GM18526 (cell line): ENCODE data around the gene SLFN12L.

ENCODE experiments used
- POLR2A ChIP-seq: IDR thresholded peaks from 3 replicates; pipeline ENCODE4 v1.6.1; 2011; ENCODE audit not compliant: insufficient read length; ENCODE audit errors: extremely low read depth

SLFN12L gene

DNA sequence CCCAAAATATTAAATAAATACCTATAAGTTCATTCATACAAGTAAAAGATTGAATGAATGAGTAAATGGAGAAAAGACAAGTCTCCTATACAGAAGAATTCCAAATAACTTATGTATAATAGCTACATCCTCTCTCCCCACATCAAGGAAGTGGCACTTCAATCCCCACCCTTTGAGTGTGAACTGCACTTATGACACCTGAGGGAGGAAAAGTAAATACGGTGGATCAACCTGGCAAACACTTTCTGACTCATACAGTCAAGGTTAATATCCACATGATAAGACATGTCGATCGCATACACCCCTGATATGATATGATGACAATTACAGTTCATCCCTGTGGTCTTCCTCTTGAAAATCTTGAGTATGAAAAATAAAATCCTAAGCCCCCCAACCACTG is 18.0 kb downstream of the SLFN12L start:
- TF ChIP-seq POLR2A, result no peak

GRCh38 chr17:35515027-35515426 is 22.5 kb downstream of the SLFN12L start:
- no peak for TF ChIP-seq POLR2A

GRCh38 chr17:35514564-35514963 is 22.9 kb downstream of the SLFN12L start:
- no peak for TF ChIP-seq POLR2A

DNA sequence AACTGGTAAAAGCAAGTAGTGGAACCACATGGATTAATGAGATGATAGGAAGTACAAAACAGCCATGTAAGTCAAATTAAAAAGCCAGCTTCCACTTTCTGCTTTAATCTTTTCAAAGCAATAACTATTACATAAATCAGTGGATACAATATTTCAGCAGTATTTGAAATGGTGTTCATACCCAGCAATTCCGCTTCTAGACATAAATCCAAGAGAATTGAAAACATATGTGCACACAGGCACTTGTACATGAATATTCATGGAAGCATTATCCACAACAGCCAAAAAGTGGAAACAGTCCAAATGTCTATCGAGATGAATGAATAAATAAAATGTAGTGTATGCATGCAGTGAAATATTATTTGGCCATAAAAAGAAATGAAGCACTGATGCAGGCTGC is 27.4 kb downstream of the SLFN12L start:
- TF ChIP-seq POLR2A, result no peak

GRCh38 chr17:35499548-35499947 is 37.9 kb downstream of the SLFN12L start:
- no peak for TF ChIP-seq POLR2A

DNA sequence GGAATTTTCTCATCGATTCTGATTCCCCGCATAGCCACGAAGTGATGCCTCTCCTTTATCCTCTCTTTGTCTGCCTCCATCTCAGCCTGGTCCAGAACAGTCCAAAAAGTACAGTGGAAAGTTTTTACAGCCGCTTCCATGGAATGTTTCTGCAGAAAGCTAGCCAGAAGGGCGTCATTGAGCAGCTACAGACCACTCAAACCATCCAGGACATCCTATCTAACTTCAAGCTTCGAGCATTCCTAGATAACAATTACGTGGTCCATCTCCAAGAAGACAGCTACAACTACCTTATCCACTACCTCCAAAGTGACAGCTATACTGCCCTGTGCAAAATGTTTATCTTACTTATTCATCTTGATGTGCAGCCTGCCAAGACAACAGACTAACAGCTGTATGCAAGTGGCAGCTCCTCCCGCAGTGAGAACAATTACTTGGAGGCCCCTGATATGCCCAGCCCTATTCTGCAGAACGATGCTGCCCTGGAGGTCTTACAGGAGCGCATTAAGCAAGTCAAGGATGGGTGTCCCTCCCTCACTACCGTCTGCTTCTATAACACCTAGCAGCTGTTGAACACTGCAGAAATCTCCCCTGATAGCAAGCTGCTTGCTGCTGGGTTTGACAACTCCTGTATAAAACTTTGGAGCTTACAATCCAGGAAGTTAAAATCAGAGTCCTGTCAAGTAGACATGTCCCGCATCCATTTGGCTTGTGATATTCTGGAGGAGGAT is 38.9 kb downstream of the SLFN12L start:
- TF ChIP-seq POLR2A, result no peak

GRCh38 chr17:35496451-35497290 is 40.8 kb downstream of the SLFN12L start:
- no peak for TF ChIP-seq POLR2A

DNA sequence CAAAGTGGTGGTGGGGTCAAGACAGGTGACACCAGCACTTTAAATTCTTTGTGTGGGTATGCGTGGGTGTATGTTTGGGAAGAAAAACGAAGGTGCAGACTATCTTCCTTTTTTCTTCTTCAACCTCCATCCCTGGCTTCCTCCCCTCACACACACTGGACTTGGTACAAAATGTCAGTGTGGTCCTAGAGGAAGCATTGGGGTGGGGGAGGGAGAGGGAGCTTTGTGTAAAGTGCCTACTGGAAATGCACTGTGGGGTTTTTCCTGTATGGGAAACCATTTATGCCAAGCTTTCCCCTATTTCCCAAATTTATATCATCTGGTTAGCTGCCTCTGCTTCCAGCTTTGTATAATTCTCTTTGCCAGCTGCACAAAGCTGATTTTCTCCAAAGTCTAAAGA is 44.4 kb downstream of the SLFN12L start:
- TF ChIP-seq POLR2A, result no peak

GRCh38 chr17:35491417-35491816 is 46.1 kb downstream of the SLFN12L start:
- TF ChIP-seq POLR2A, result no peak

- TF ChIP-seq POLR2A, result no peak
These were observed 47.5 kb downstream of the SLFN12L start for GRCh38 chr17:35489944-35490343.

DNA sequence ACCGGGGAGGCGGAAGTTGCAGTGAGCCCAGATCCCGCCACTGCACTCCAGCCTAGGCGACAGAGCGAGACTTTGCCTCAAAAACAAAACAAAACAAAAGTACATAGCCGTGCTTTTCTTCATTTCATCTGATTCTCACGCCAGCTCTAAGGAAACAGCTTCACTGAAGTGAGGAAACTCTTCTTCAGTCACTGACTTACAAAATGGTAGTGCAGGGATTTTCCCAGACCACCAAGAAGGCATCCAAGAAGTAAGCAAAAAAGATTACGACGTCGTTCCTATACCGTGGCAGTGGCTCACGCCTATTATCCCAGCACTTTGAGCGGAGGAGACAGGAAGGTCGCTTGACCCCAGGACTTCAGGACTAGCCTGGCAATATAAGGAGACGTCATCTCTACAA is 48.5 kb downstream of the SLFN12L start:
- TF ChIP-seq POLR2A, result no peak

DNA sequence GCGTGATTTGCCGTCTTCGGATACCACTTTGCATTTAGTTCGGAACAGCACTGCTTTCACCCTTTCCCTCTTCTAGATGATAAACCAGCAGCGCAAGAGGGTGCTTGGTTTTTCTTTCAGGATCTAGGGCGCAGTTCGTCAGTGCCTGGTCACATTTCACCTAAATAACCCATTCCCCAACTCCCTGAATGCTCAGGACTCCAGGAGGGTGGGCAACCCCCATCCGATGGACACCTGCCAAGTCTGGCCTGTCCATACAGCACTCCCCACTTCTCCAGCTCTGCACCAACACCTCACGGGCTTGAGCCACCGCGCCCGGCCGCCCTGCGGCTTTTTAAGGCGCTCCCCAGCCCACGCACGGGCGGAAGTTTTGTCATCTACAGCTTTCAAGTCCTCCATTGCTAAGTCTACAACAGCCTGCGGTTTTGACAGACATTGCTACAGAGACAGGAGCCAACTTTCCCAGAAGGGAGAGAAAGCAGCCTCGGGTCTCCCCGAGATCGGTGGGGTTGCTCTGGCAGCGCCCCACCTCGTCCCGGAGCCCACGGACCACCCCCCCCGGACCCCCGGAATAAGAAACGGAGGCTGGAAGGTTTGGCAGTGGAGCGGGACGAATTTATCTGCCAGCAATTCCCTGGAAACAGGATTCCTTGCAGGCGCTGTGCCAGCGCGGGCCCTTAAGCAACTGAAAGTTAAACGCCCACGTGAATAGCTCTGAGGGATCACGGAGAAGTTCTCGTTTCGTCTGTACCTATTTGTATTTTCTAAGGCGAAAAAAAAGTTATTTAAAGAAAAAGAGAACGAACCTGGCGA is 50.4 kb downstream of the SLFN12L start:
- peak; percentile 26 for TF ChIP-seq POLR2A

DNA sequence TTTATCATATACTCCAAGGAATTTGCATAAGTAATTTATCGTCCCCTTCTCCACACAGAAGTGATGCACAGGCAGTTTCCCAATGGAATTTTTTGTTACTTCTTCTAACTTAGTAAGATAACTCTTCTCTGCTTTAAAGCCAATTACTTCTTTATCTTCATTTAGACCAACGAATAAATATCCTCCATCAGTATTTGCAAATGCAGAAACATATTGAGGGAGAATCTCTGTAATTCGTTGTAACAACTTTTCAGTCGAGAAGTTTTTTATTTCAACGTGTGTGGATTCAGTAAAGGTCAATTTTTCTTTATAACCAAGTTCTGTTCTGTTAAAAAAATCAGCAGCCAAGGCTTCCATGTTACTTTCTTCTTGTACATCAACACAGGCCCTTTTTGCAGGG is 58.2 kb downstream of the SLFN12L start:
- TF ChIP-seq POLR2A, result no peak

- no peak for TF ChIP-seq POLR2A
These were observed 60.2 kb downstream of the SLFN12L start for GRCh38 chr17:35477248-35477647.

- TF ChIP-seq POLR2A, result no peak
These were observed 61.1 kb downstream of the SLFN12L start for GRCh38 chr17:35476283-35476820.
